IPS-NIHi7 (cell line): Measurements from ENCODE around the gene RTF1.

Source experiments
- DNase-seq: peaks from one replicate; pipeline ENCODE4 v3.0.0; 2012; ENCODE audit warnings: mixed read lengths; ENCODE audit errors: extremely low spot score

RTF1 gene

DNA sequence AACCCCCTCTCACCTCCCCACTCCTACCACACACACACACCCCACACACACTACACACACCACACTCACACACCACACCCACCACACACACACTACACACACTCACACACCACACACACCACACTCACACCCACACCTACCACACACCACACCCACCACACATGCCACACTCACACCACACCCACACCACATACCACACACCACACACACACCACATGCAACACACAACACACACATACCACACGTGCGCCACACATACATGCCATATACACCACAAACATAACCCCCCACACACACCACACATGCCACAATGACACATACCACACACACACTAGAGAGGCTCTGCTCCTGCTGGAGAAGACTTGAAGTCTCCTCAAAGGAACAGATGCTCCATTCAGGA lies 70.9 kb downstream of the RTF1 start:
- DNase-seq: no peak

DNA sequence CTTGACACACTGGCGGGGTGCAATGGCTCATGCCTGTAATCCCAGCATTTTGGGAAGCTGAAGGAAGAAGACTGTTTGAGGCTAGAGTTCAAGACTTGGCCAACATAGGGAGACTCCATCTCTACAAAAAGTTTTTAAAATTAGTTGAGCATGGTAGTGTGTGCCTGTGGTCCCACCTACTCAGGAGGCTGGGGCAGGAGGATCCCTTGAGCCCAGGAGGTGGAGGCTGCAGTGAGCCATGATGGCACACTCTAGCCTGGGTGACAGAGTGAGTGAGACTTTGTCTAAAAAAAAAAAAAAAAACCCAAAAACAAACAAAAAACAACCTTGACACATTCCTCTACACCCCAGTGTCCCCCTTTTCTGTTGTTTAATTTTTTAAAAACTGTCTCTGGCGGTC lies 72.7 kb downstream of the RTF1 start:
- no peak for DNase-seq

- no peak for DNase-seq
Observed at GRCh38 chr15:41490355-41490754, 73.5 kb downstream of the RTF1 start.

DNA sequence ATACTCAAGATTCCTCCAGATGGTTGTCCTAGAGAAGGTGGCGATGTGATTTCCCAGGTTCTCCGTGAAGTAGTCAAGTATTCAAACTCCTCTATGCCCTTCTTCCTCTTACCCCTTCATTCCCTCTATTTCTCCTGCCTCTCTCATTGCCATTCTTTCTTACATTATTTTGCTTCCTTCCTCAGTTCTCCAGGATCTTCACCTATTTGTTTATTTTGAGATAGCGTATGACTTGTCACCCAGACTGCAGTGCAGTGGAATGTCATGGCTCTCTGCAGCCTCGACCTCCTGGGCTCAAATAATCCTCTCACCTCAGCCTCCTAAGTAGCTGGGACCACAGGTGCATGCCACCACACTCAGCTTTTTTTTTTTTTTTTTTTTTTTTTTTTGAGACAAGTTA lies 75.0 kb downstream of the RTF1 start:
- no peak for DNase-seq

GRCh38 chr15:41492597-41493204 lies 75.8 kb downstream of the RTF1 start:
- DNase-seq: no peak

DNA sequence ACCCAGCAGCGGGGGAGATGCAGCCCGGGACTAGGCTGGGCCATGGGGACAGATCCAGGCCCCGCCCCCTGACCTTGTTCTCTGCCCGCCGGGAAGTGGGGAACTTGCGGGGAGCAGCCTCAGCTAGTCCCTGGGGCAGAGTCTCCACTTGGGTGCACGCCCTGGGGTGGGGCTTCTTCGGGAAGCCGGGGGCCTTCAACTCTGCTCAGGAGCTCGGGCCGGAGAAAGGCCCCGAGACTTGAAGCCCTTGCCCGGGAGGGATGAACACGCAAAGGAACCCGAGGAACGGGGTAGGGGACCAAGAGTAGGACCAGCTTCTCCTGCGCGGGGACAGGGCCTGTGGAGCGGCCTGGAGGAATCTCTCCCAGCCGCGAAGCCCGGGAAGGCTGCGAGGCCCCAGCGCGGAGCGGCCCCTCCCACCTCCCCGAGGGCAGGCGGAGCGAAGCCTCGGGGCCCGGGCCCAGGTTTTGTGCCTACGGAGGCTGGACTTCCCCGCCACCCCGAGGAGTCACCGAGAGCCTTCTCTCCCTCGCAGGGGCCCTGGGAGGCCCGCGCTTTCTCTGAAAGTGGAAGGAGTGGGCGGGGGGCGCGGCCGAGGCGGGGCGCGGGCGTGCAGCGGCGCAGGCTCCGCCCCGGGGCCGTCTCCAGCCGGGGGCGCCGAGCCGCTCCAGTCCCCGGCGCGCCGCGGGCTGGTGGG lies 76.5 kb downstream of the RTF1 start, which contains the start of gene ITPKA:
Gene ITPKA (plus strand): TSS at position 670 of the 697 bp plus-strand sequence. CDS start 54 bp downstream, outside the sequence.
- peak; percentile 85 for DNase-seq

DNA sequence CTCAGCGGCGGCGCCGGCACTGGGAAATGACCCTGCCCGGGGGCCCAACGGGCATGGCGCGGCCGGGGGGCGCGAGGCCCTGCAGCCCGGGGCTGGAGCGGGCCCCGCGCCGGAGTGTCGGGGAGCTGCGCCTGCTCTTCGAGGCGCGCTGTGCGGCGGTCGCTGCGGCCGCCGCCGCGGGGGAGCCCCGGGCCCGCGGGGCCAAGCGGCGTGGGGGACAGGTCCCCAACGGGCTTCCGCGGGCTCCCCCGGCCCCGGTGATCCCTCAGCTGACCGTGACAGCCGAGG lies 77.0 kb downstream of the RTF1 start:
- no peak for DNase-seq

- peak; percentile 67 for DNase-seq
Observed at GRCh38 chr15:41494190-41494921, 77.5 kb downstream of the RTF1 start.

DNA sequence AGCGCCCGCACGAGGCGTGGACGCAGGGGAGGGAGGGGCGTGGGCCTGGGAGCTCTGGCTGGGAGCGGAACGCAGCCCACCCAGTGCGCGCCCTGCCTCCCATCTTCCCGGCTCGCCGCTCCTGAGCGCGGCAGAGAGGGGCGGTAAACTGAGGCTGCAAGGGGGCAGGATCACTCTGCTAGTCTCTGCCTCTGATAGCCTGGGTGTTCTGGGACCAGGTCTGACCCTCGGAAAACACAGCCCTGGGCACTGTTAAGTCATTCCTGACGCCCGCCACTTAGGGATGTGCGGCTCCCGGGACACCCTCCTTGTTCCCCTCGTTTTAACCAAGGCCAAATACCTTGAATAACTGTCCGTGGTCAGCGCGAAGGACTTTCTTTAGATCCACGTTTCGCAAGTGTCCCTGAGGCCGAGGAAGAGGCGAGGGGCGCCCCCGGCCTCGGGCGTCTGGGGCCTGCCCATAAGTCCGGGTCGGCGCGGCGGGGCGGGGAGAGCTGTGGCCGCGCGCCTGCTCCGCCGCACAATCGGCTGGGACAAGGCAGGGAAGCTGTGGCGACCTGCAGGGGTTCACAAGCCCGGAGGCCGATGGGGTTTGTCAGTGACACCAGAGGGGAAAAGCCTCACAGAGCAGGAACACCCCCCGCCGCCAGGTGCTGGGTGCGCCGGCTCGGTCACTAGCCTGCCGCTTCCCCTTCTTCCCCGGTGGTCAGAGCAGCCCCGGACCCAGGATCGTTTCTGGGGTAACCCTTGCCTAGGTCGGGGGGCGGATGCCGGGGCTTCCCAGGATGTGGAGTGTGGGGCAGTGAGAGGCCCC lies 78.2 kb downstream of the RTF1 start:
- no peak for DNase-seq

GRCh38 chr15:41495736-41496599 lies 79.1 kb downstream of the RTF1 start:
- DNase-seq: peak; percentile 63

- DNase-seq: no peak
Observed at GRCh38 chr15:41498657-41499056, 81.8 kb downstream of the RTF1 start.

DNA sequence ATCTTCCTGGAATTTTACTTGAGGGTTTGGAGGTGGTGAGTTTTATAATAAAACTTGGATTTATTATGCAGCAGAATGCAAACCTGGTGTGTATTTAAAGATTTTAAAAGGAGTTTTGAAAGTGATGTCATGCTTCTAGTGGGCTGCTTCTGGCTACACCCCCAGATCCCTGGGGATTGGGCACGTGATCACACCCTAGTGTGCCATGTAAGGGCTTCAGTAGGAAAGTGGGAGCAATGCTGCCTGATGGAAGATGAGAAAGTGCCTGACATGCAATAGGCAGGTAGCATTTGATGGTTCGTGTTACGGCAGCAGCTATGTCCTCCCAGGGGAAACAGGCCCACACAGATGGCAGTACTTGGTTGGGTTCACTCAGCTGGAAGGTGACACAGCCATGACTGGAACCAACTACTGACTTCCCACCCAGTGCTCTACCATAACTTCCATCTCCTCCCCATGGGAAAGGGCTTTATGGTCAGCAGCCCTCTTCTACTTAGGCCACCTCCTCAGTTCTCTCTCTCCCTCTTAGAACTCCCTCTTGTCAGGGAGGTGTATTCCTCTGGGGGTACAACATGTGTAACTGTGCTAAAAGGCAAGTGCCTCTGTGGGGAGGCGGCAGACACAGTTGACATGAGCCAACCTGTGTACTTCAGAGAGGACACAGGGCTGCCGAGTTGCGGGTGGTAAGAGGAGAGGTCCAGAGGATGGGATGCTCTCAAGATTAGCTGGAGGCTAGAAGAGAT lies 82.4 kb downstream of the RTF1 start:
- no peak for DNase-seq

- peak; percentile 58 for DNase-seq
Observed at GRCh38 chr15:41501191-41501917, 84.5 kb downstream of the RTF1 start.

DNA sequence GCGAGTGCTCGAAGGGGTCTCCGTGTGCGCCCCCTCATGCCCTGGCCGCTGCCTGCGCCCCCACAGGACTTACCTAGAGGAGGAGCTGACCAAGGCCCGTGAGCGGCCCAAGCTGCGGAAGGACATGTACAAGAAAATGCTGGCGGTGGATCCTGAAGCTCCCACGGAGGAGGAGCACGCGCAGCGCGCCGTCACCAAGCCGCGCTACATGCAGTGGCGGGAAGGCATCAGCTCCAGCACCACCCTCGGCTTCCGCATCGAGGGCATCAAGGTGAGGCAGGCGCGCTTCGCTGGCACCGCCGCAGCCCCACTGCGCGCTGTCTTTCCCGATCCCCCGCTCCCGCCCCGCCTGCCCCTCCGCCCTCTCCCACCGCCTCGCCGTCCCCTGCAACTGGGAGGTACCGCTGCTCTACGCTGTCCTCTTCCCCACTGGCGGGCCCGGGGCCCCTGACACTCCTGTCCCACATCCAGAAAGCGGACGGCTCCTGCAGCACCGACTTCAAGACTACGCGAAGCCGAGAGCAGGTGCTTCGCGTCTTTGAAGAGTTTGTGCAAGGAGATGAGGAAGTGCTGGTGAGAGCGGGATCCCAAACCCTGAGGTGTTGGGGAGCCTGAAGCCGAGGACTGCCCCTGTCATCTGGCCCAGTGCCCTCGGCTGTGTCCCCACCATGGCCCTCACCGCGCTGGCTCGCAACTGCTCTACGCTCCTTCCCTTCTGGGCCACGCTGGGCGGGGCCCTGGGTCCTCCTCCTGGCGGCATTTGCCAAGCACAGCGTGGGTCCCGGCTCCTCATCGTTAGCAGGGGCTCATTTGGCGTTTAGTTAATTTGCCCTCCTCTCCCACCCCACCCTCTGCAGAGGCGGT lies 85.3 kb downstream of the RTF1 start:
- peak; percentile 41 for DNase-seq

DNA sequence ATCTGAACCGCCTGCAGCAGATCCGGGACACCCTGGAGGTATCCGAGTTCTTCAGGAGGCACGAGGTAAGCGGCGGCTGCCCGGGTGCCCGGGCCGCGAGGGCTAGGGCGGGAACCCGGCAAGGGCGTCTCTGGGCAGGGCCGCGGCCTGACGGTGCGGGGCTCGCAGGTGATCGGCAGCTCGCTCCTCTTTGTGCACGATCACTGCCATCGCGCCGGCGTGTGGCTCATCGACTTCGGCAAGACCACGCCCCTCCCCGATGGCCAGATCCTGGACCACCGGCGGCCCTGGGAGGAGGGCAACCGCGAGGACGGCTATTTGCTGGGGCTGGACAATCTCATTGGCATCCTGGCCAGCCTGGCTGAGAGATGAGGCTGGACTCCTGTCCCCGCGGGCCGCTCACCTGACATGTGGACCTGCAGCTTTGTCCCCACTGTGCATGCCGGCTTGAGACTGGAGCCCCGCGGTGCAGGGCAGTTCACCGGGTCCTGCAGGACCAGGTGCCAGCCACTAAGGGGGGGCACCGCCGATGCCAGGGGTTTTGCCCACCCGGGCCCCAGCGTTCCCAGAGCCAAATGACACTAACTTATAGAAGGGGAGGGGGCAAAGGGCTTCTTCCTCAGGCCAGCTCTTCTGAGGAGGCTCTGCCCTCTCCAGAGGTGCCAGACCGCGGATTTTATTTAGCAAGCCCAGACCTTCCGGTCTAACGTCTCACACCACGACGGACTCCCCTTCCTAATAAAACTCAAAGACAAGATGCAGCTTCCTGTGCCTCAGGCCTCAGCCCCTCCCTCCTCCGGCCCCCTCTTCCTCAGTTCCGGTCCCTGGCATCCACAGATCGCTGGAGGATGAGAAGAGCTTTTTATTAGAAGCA lies 86.1 kb downstream of the RTF1 start:
- DNase-seq: peak; percentile 51

GRCh38 chr15:41503669-41504010 lies 86.7 kb downstream of the RTF1 start:
- DNase-seq: no peak

GRCh38 chr15:41504751-41505492 lies 88.0 kb downstream of the RTF1 start:
- no peak for DNase-seq
